Peyer's patch (tissue), 4 donors: ENCODE results near the gene FAAH2. TPM values are rescaled to one million over a fixed set of nuclear protein-coding genes. Genes with fewer than 3 reads are reported as not detected.

Experiments
- DNase-seq, 3 donors: peaks; one replicate each; pipeline ENCODE4 v3.0.0-alpha.2; 2017 to 2019
- H3K27ac ChIP-seq, 4 donors: fragments of 200-600 bp; sonication (generic); one replicate each; pipeline ENCODE4 v1.5.1; 2016 to 2019
- H3K27me3 ChIP-seq, 2 donors: fragments of 200-600 bp; sonication (generic); one replicate each; pipeline ENCODE4 v1.5.1; 2019
- H3K36me3 ChIP-seq, 3 donors: fragments of 200-600 bp; sonication (generic); one replicate each; pipeline ENCODE4 v1.5.1; 2016 to 2019
- H3K4me1 ChIP-seq, 4 donors: fragments of 200-600 bp; sonication (generic); one replicate each; pipeline ENCODE4 v1.5.1; 2016 to 2019
- H3K4me3 ChIP-seq, 4 donors: fragments of 200-600 bp; sonication (generic); 1 replicate in 3 of 4; 2 replicates in 1 of 4; pipeline ENCODE4 v1.5.1; 2016 to 2019; ENCODE audit warnings: mild to moderate bottlenecking in 1 of 4
- H3K9me3 ChIP-seq, 4 donors: fragments of 200-600 bp; sonication (generic); one replicate each; pipeline ENCODE4 v1.5.1; 2016 to 2019; ENCODE audit warnings: mild to moderate bottlenecking in 1 of 4
- POLR2A ChIP-seq, 2 donors: fragments of 450-650 bp; IDR thresholded peaks; one replicate each; pipeline ENCODE4 v1.5.1; 2017; ENCODE audit warnings: antibody characterized with exemption in 2 of 2, mild to moderate bottlenecking in 2 of 2, moderate library complexity in 2 of 2
- total RNA-seq, 4 donors: library from RNA; depleted of rRNA; stranded (reverse); fragments of >200 nt; gene quantifications; one replicate each; pipeline ENCODE4 v1.1.0, GENCODE V29; 2016
- TF ChIP-seq, protein P1 (sequence below), 6 experiments: fragments of 450-650 bp in 4 of 6; fragments of 200-600 bp in 2 of 6; sonication (generic) in 1 of 6; IDR thresholded peaks; one replicate each; pipeline ENCODE4 v1.5.1; 2017 to 2019; ENCODE audit warnings: antibody characterized with exemption in 6 of 6, mild to moderate bottlenecking in 3 of 6, moderate library complexity in 1 of 6

Gene FAAH2
- total RNA-seq, 4 donors from 2014 or later = 7.2 to 21.5 (median 16.4) TPM

DNA sequence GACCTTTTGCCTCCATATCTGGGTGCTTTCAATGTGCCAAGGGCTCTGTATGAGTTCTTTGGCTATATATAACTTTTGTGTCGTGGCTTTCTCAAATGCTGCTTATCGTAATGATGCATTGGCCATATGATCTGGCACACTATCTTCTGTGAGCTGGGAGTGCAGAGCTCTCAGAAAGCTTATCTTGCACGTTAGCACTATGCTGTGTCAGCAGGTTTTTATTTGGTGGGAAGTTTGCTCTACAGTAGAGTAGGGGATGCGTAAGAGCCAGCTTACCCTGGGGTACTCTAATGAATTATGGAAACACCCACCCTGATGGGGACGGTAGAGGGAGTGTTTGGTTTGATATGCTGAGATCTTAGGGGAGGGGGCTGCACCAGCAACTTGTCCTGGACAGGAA is 119.6 kb downstream of the FAAH2 start:
- Histone ChIP-seq H3K4me3 (no peak overlapping the region), H3K9me3 (peaks cover 0 to 4% (median 0%) of the 10 kb centered on the region in 4 donors), H3K27me3 (no peaks in the 10 kb centered on the region), H3K36me3 (no peaks in the 10 kb centered on the region), H3K4me1 (no peaks in the 10 kb centered on the region), H3K27ac (no peak overlapping the region)
- no peak for TF ChIP-seq POLR2A (IDR thresholded peaks at IDR 0.05)
- TF ChIP-seq, protein P1, sequence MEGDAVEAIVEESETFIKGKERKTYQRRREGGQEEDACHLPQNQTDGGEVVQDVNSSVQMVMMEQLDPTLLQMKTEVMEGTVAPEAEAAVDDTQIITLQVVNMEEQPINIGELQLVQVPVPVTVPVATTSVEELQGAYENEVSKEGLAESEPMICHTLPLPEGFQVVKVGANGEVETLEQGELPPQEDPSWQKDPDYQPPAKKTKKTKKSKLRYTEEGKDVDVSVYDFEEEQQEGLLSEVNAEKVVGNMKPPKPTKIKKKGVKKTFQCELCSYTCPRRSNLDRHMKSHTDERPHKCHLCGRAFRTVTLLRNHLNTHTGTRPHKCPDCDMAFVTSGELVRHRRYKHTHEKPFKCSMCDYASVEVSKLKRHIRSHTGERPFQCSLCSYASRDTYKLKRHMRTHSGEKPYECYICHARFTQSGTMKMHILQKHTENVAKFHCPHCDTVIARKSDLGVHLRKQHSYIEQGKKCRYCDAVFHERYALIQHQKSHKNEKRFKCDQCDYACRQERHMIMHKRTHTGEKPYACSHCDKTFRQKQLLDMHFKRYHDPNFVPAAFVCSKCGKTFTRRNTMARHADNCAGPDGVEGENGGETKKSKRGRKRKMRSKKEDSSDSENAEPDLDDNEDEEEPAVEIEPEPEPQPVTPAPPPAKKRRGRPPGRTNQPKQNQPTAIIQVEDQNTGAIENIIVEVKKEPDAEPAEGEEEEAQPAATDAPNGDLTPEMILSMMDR (IDR thresholded peaks at IDR 0.05) = no peak
- DNase-seq = no peak

DNA sequence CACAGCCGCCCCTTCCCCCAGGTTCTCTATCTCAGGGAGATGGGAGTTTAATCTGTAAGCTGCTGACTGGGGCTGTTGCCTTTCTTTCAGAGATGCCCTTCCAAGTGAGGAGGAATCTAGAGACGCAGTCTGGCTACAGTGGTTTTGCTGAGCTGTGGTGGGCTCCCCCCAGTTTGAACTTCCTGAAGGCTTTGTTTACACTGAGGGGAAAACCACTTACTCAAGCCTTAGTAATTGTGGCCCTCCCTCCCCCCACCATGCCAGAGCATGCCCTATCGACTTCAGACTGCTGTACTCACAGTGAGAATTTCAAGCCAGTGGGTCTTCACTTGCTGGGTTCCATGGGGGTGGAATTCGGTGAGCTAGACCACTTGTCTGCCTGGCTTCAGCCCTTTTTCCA is 131.3 kb downstream of the FAAH2 start:
- H3K9me3 ChIP-seq = no peaks in the 10 kb centered on the region
- H3K4me1 ChIP-seq = no peaks in the 10 kb centered on the region
- DNase-seq = no peak
- H3K27me3 ChIP-seq = no peaks in the 10 kb centered on the region
- H3K36me3 ChIP-seq = no peaks in the 10 kb centered on the region
- H3K27ac ChIP-seq = no peak overlapping the region
- TF ChIP-seq, protein P1 (IDR thresholded peaks at IDR 0.05) = no peak
- no peak for TF ChIP-seq POLR2A (IDR thresholded peaks at IDR 0.05)
- H3K4me3 ChIP-seq = no peak overlapping the region

GRCh38 chrX:57422289-57422688 is 135.8 kb downstream of the FAAH2 start:
- no peaks in the 10 kb centered on the region for H3K9me3 ChIP-seq
- no peak overlapping the region for H3K4me3 ChIP-seq
- TF ChIP-seq POLR2A (IDR thresholded peaks at IDR 0.05) = no peak
- TF ChIP-seq, protein P1 (IDR thresholded peaks at IDR 0.05) = no peak
- no peak for DNase-seq
- H3K36me3 ChIP-seq = no peaks in the 10 kb centered on the region
- H3K27ac ChIP-seq = no peak overlapping the region
- no peaks in the 10 kb centered on the region for H3K27me3 ChIP-seq
- H3K4me1 ChIP-seq = no peaks in the 10 kb centered on the region

GRCh38 chrX:57422790-57423189 is 136.3 kb downstream of the FAAH2 start:
- DNase-seq = no peak
- Histone ChIP-seq H3K27me3 (no peaks in the 10 kb centered on the region), H3K4me3 (no peak overlapping the region), H3K36me3 (no peaks in the 10 kb centered on the region), H3K9me3 (no peaks in the 10 kb centered on the region), H3K27ac (no peak overlapping the region), H3K4me1 (no peaks in the 10 kb centered on the region)
- TF ChIP-seq, protein P1 (IDR thresholded peaks at IDR 0.05) = no peak
- no peak for TF ChIP-seq POLR2A (IDR thresholded peaks at IDR 0.05)

- H3K36me3 ChIP-seq = no peaks in the 10 kb centered on the region
- no peak for TF ChIP-seq POLR2A (IDR thresholded peaks at IDR 0.05)
- TF ChIP-seq, protein P1 (IDR thresholded peaks at IDR 0.05) = no peak
- DNase-seq = no peak
Observed at GRCh38 chrX:57445076-57445475, 158.6 kb downstream of the FAAH2 start.

DNA sequence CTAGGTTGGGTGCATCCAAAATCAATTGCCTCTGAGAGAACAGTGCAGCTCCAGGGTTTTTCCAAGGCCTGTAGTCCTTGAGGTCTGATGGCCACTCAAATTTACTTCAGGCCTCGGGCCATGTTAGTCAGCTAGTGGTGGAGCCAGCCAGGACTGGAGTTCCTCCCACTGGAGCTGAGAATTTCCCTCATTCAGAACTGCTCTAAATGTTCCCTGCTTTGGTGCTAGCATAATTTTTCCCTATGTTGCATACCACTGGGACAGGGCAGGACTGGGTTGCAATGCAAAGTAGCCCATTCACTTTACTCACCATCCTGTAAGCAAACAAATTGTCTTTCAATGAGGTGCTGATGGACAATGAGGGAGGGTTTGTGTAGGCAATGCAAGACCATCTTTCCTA is 159.3 kb downstream of the FAAH2 start:
- Histone ChIP-seq H3K27ac (no peak overlapping the region), H3K27me3 (no peaks in the 10 kb centered on the region), H3K9me3 (no peaks in the 10 kb centered on the region), H3K4me3 (no peak overlapping the region), H3K36me3 (no peaks in the 10 kb centered on the region), H3K4me1 (no peaks in the 10 kb centered on the region)
- no peak for TF ChIP-seq POLR2A (IDR thresholded peaks at IDR 0.05)
- TF ChIP-seq, protein P1 (IDR thresholded peaks at IDR 0.05) = no peak
- DNase-seq = no peak

More at GRCh38 chrX:57445076-57445475, 158.6 kb downstream of the FAAH2 start:
- H3K9me3 ChIP-seq = no peaks in the 10 kb centered on the region
- no peaks in the 10 kb centered on the region for H3K4me1 ChIP-seq
- no peak overlapping the region for H3K27ac ChIP-seq
- H3K4me3 ChIP-seq = no peak overlapping the region
- H3K27me3 ChIP-seq = no peaks in the 10 kb centered on the region
